NCI-H1092 (cell line): ENCODE measurements around the gene ZNF491.
"Not testable (repeated sequence)": the region's sequence is repeated elsewhere in the genome, so short reads cannot be mapped to it uniquely, and the experiment has no call there.

Experiments used
- DNase-seq: peaks from one replicate; lab custom pipeline; 2025; lab: John Stamatoyannopoulos, UW

Gene ZNF491

DNA sequence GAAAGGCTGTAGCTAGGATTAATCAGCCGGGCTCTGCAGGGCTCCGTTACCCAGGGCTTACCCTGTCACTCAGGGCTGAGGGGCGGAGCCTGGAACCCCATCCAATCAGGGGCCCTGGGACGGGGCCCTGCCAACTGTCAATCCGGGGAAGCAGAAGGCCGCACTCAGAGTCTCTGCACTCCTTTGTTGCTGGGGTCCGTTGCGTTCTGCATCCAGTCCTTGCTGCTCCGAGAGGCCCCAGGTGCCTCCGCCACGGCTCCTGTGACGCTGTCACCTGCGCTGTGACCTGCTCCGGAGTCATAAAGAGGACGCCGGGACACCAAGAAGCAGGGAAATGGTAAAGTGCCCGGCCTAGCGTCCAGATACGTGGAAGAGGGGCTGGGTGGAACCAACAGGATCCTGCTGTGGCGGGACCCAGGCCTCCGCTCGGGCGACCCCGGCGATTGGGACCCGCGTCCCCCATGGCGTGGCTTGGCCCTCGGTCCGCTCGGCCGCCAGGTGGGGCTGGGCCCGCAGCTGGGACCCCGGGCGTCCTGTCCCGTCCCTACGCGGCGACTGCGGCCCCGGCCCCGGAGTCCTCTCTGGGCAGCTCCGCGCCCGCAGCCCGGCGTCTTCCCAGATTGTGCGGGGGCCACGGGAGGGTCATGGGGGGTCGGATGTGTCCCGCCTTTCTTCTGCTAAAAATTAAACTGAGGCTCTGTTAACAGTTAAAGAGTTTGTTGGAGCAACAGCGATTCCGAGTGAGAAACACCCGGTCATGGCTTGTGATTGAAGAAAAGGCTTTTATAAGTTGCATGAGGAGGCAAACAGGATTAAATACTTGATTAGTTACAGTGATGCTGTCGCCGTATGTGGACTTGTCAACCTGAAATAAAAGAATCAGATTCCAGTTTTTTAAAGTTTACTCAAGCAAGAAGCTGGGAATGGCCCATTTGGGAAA is at the start of gene ZNF491:
TSS of gene ZNF491 (plus strand) at position 133 of the 940 bp plus-strand sequence. CDS start 7,431 bp downstream, outside the sequence.
- DNase-seq = peak; percentile 90

DNA sequence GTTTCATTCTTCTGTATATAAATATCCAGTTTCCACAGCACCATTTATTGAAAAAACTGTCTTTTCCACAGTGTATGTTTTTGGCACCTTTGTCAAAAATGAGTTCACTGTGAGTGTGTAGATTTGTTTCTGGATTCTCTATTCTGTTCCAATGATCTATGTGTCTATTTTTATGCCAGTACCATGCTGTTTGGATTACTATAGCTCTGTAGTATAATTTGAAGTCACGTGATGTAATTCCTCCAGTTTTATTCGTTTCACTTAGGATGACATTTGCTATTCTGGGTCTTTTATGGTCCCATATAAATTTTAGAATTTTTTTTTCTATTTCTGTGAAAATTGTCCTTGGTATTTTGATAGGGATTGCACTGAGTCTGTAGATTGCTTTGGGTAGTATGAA is 48.6 kb upstream of the ZNF491 start:
- no peak for DNase-seq

DNA sequence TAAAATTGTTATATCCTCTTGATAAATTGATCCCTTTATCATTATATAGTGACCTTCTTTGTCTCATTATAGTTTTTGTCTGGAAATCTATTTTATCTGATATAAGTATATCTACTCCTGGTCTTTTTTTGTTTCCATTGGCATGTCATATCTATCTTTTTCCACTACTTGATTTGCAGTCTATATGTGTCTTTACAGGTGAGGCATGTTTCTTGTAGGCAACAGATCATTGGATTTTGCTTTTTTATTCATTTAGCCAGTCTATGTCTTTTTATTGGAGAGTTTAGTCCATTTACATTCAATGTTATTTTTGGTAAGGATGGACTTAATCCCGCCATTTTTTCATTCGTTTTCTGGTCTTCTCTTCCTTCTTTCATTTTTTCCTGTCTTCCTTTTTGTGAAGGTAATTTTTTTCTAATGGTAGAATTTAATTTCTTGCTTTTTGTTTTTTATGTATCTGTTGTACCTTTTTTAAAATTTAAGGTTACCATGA is 46.0 kb upstream of the ZNF491 start:
- DNase-seq = no peak

DNA sequence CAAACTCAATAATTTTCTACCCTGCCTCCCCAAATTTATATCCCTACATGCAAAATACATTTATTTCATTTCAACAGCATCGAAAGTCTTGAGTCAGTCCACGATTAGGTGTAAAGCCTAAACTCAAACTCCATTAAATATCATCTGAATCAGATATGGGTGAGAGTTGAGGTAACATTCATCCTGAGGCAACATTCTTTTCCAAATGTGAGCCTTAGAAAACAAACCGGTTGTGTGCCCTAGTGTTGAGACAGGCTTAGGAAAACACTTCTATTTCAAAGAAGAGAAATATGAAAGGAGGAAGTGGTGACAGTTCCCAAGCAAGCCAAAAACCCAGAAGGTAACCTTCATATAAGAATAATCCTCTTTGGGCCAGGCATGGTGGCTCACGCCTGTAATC is 43.7 kb upstream of the ZNF491 start:
- no peak for DNase-seq

DNA sequence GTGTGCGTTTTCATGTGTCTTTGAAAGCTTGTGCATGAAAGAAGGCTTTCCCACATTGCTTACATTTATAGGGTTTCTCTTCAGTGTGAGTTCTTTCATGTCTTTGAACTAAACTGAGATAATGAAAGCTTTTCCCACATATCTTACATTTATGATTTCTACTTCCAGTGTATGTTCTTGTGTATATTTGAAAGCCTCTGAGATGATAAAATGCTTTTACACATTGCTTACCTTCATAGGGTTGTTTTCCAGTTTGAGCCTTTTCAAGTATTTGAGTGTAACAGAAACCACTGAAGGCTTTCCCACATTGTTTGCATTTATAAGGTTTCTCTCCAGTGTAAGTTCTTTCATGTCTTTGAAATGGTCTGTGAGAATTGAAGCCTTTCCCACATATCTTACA is 41.4 kb upstream of the ZNF491 start:
- DNase-seq = no peak

DNA sequence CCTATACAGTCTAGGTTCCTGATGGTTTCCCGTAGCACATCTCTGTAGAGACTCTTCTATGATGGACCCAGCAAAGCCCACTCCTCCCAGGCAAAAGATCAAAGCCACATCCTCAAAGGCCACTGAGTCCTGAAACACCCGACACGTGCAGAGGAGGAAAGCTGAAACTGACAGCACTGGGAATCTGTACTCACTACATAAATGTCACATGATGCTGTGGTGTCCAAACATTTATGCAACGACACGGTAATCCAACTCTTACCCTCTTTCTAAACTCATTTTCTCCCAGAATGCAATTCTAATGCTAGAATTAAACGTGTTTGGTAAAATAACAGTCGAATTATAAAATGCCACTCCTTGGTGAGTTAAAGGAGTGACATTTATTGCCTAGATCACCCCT is 38.5 kb upstream of the ZNF491 start:
- no peak for DNase-seq

DNA sequence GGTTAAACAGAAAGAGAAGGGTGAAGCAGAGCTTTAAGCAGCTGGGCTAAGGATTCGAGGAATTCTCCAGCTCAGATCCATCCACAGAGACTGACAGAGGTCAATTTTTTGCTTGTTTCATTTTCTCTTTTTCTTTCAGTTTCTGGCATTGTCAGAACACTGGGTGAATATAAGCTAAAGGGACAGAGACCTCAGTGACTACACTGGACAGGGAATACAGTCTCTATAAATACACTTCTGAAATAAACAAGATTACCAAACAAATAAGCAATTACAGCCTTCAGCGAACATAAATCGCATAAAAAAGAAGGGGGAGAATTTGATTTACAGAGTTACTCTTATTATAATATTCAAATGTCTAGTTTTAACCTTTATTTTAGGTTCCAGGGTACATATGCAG is 35.2 kb upstream of the ZNF491 start:
- DNase-seq = no peak

DNA sequence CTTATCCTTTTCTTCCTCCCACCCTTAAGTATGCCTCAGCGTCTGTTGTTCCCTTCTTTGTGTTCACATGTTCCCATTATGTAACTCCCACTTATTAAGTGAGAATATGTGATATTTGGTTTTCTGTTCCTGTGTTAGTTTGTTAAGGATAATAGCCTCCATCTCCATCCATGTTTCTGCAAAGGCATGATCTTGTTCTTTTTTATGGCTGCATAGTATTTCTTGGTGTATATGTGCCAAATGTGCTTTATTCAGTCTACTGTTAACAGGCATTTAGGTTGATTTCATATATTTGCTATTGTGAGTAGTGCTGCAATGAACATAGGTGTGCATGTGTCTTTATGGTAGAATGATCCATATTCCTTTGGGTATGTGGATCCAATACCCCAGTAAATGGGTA is 34.7 kb upstream of the ZNF491 start:
- no peak for DNase-seq

DNA sequence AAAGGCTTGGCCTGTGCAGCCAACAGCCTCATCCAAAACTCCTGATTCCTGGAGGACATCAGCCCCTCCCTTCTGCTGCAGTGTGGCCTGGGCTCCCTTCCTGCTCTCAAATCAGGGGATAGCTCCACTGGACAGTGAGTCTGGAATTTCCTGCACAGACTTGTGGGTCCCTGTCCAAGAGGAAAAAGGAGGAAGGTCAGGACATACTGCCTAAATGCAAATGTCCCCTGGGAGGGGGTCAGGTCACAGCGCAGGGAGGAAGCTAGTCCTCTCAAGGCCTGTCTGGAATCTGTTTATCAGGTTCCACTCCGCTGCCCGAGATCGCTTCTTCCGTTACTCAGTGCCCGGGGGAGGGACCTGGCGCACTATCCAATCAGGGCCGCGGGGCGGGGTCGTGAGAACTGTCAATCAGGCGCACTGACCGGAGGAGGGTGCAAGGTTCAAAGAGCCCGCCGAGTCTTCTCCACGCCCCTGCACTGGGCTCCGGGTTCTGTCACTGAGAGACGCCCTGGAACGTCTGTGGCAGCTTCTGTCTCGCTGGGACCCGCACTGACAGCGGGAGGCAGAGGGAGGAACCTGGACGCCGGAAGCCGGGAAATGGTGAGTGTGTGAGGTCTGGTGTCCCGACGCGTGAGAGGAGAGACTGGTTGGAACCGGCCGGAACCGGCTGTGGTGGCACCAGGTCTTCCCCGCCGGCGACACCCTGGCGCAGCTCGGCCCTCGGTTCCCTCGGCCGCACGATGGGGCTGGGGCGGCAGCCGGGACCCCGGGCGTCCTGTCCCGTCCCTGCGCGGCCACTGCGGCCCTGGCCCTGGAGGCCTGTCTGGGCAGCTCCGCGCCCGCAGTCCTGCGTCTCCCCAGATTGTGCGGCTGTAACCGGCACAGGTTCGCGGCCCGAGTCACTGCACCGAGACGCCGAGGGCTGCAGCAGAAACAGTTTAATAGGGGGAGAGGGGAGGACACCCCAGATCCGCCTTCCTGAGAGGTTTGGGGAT is 31.4 kb upstream of the ZNF491 start, which contains the start of gene ZNF441:
TSS of gene ZNF441 (plus strand) at position 404 of the 995 bp plus-strand sequence. CDS start at position 598, 194 bp downstream.
- peak; percentile 93 for DNase-seq

DNA sequence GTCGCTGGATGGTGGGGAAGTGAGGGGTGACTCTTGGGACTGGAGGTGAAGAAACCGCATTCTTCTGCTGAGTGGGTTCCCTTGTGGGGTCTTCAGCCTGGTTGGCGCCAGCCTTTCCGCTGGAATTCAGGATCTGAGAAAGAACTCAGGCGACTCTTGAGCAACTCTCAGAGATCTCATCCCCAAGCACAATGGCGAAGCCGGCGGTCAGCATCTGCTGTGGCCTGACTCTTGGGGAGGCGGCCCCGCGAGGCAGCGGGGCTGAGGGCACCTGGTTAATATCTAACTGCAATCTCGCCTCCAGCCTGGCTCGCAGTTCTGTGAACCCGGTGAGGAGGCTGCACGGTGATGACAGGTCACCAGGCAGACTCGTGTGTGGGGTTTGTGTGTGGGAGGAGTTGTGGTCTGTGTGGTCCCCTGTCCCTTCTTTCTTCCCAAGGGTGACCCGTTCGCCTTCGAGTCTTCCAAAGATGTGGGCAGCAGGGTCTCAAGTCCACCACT is 30.6 kb upstream of the ZNF491 start:
- DNase-seq = no peak

DNA sequence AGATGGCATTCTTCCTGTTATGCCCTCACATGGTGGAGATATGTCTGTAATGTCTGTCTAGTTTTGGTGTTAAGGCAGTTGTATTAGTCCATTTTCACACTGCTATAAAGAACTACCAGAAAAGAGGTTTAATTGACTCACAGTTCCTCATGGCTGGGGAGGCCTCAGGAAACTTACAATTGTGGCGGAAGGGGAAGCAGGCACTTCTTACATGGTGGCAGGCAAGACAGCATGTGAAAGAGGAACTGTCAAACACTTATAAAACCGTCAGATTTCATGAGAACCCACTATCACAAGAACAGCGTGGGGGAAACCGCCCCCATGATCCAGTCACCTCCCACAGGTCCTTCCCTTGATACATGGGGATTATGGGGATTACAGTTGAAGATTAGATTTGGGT is 28.3 kb upstream of the ZNF491 start:
- DNase-seq = no peak

DNA sequence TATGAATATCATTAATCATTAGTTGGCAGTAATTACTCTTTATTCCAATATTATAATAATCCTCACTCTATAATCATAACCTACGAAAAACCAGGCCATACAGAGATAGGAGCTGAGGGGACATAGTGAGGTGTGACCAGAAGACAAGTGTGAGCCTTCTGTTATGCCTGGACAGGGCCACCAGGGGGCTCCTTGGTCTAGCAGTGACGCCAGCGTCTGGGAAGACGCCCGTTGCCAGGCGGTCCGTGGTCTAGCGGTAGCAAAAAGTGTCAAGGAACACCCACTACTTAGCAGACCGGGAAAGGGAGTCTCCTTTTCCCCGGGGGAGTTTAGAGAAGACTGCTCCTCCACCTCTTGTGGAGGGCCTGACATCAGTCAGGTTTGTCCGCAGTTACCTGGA is 26.8 kb upstream of the ZNF491 start:
- DNase-seq = not testable (repeated sequence)

DNA sequence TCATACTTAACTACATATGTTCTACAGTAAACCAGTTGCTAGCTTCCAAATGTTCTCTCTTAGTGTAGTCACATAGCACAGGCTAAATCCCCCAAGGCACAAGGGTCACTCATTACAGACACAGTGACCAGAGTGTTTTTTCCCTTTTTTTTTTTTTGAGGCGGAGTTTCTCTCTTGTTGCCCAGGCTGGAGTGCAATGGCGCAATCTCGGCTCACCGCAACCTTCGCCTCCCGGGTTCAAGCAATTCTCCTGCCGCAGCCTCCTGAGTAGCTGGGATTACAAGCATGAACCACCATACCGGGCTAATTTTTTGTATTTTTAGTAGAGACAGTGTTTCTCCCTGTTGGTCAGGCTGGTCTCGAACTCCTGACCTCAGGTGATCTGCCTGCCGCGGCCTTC is 21.7 kb upstream of the ZNF491 start:
- DNase-seq = not testable (repeated sequence)

DNA sequence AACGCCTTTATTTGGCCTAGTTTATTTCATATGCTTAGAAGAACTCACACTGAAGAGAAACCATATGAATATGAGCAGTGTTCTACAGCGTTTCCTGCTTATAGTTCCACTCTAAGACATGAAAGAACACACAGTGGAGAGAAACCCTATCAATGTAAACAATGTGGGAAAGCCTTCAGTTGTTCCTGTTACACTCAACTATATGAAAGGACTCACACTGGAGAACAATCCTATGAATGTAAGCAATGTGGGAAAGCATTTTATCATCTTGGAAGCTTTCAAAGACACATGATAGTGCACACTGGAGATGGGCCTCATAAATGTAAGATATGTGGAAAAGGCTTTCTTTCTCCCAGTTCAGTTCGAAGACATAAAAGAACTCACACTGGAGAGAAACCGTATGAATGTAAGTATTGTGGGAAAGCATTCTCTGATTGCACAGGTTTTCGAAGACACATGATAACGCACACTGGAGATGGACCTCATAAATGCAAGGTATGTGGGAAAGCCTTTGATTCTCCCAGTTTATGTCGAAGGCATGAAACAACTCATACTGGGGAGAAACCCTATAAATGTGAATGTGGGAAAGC is 17.8 kb upstream of the ZNF491 start:
- no peak for DNase-seq

DNA sequence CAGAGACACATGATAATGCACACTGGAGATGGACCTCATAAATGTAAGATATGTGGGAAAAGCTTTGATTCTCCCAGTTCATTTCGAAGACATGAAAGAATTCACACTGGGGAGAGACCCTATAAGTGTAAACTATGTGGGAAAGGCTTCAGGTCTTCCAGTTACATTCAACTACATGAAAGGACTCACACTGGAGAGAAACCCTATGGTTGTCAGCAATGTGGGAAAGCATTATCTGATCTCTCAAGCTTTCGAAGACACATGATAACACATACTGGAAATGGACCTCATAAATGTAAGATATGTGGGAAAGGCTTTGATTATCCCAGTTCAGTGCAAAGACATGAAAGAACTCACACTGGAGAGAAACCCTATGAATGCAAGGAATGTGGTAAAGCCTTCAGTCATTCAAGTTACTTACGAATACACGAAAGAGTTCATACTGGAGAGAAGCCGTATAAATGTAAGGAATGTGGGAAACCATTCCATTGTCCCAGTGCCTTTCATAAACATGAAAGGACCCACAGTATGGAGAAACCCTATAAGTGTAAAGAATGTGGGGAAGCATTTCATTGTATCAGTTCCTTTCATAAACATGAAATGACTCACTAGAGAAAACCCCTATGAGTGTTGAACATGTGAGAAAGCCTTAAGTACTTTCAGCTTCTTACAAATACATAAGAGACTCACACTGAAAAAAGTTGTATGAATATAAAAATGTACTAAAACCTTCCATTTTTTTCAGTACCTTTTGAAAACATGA is 16.8 kb upstream of the ZNF491 start:
- DNase-seq = no peak

DNA sequence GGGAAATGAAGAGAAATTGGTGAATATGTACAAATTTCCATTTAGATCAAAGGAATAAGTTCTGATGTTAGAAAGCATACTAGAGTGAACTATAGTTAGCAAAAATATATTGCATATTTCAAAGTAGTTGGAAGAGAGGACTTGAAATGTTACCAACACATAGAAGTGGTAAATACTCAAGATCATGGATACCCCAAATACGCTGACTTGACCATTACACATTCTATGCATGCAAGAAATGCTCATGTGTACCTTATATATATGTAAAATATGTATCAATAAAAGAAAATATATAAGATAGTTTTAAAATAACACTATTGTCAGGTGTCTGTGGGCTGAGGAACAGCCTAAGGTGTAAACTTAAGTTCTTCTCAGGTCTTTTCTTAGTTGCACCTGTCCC is 14.6 kb upstream of the ZNF491 start:
- DNase-seq = no peak

DNA sequence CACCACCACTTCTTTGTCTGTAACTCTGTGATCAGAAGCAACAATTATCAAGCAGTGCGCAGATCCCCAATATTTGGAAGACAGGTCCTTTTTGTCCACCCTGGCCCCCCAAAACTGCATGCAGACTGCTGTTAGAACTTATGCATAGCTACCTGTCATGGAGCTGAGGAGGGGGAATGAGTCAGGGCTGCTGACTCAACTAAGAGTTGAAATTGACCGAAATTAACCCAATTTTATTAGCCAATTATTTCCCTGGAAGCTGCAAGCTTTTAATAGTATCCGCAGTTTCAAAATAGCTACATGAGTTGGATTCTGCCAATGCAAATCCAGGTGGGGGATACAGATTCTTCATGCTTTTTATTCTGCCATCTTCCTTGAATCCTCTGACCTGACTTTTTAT is 14.0 kb upstream of the ZNF491 start:
- DNase-seq = no peak

DNA sequence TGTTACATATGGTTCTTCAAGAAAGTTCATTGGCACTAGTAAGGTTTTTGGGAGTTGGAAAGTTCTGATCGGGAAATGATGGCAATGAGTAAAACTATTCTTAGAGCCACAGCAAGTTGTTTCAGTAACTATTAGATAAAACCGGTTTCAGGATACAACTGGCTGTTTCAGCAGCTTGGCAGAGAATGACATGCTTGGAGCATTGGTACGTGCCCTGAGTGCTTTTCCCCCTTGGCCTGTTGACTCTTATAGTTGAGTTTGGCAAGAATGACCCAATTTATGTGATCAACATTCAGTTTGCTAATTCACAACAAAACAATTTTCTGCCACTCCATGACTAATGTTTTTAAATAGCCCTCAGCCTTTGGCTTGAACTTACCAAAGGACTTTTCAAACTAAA is 10.8 kb upstream of the ZNF491 start:
- DNase-seq = no peak

DNA sequence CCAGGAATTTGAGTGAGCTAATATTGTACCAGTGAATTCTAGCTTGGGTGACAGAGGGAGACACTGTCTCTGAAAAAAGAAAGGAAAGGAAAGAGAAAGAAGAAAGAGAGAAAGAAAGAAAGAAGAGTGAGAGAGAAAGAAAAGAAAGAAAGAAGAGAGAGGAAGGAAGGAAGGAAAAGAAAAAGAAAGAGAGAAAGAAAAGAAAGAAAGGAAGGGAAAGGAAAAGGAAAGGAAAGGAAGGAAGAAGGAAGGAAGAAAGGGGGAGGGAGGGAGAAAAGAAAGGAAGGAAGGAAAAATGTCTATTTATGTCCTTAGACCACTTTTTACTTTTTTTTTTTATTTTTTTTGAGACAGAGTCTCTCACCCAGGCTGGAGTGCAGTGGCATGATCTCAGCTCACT is 5.4 kb upstream of the ZNF491 start:
- no peak for DNase-seq

DNA sequence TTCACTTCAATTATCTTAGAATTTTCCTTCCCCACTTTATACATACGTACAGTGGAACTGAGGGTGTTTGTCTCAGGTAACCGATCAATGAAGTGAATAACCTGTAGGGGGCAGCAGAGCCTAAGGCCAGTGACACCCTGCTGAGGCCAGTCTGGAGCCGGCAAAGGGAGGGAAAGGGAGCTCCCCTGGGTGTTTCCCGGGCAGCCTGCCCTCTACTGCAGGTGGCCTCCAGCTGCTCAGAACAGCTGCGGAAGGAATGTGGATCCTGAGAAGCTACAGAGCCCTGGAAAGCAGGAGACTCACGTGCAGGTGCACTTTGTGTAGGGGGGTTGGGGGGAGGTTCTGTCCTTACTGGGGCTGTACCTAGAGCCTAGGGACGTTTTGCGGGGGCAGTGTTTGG is 832 bp upstream of the ZNF491 start:
- peak; percentile 93 for DNase-seq
